Mesenchymal stem cell (in vitro differentiated cells and primary cell): ENCODE data around the gene MGST2.

Experiments used
- DNase-seq: peaks from one replicate; pipeline ENCODE4 v3.0.0-alpha.2; 2013
- H2AFZ ChIP-seq: one replicate; pipeline ENCODE4 v1.6.1; 2013; ENCODE audit warnings: low read depth, mild to moderate bottlenecking, control low read depth, inconsistent platforms, low read length, moderate library complexity
- H2AK5ac ChIP-seq: 2 replicates; pipeline ENCODE4 v1.6.1; 2013; ENCODE audit warnings: low read length, moderate library complexity, mild to moderate bottlenecking, inconsistent platforms; ENCODE audit not compliant: severe bottlenecking
- H2BK120ac ChIP-seq: one replicate; pipeline ENCODE4 v1.6.1; 2013; ENCODE audit warnings: low read depth, mild to moderate bottlenecking, inconsistent platforms, low read length, moderate library complexity
- H2BK12ac ChIP-seq, 2 experiments: one replicate each; pipeline ENCODE4 v1.6.1; 2013; ENCODE audit warnings: inconsistent platforms in 2 of 2, low read length in 2 of 2, mild to moderate bottlenecking in 2 of 2, moderate library complexity in 2 of 2, control low read depth in 1 of 2
- H2BK15ac ChIP-seq: one replicate; pipeline ENCODE4 v1.6.1; 2013; ENCODE audit warnings: mild to moderate bottlenecking, low read depth, inconsistent platforms; ENCODE audit not compliant: poor library complexity, severe bottlenecking
- H2BK5ac ChIP-seq: 2 replicates; pipeline ENCODE4 v1.6.1; 2013; ENCODE audit warnings: low read depth, mild to moderate bottlenecking, low read length, control low read depth, inconsistent platforms; ENCODE audit not compliant: poor library complexity, severe bottlenecking
- H3K14ac ChIP-seq, 2 experiments: one replicate each; pipeline ENCODE4 v1.6.1; 2013; ENCODE audit warnings: inconsistent platforms in 2 of 2, low read length in 2 of 2, control low read depth in 1 of 2, mild to moderate bottlenecking in 1 of 2, moderate library complexity in 1 of 2
- H3K18ac ChIP-seq, 2 experiments: one replicate each; pipeline ENCODE4 v1.6.1; 2013; ENCODE audit warnings: inconsistent platforms in 2 of 2, low read length in 2 of 2, control low read depth in 1 of 2, low read depth in 1 of 2, mild to moderate bottlenecking in 1 of 2
- H3K23ac ChIP-seq, 2 experiments: one replicate each; pipeline ENCODE4 v1.6.1; 2013; ENCODE audit warnings: inconsistent platforms in 2 of 2, low read length in 2 of 2, mild to moderate bottlenecking in 2 of 2, moderate library complexity in 2 of 2, control low read depth in 1 of 2
- H3K27ac ChIP-seq: 2 replicates; pipeline ENCODE4 v1.5.1; 2013; ENCODE audit warnings: mild to moderate bottlenecking, moderate library complexity, low read length, control low read depth, inconsistent platforms; ENCODE audit not compliant: poor library complexity, severe bottlenecking
- H3K27me3 ChIP-seq, 2 experiments: 2 replicates each; pipeline versions ENCODE4 v1.6.1 to v1.7.0; 2013; ENCODE audit warnings: low read length in 2 of 2, mild to moderate bottlenecking in 2 of 2, moderate library complexity in 2 of 2, control low read depth in 1 of 2, inconsistent platforms in 1 of 2; ENCODE audit not compliant: control insufficient read depth in 1 of 2, insufficient read depth in 1 of 2
- H3K36me3 ChIP-seq, 2 experiments: 2 replicates each; pipeline versions ENCODE4 v1.6.1 to v1.7.0; 2013; ENCODE audit warnings: low read length in 2 of 2, control low read depth in 1 of 2, inconsistent platforms in 1 of 2, low read depth in 1 of 2, mild to moderate bottlenecking in 1 of 2; ENCODE audit not compliant: insufficient read depth in 2 of 2, control insufficient read depth in 1 of 2
- H3K4ac ChIP-seq, 2 experiments: one replicate each; pipeline ENCODE4 v1.6.1; 2013; ENCODE audit warnings: inconsistent platforms in 2 of 2, low read length in 2 of 2, mild to moderate bottlenecking in 2 of 2, moderate library complexity in 2 of 2, control low read depth in 1 of 2, low read depth in 1 of 2
- H3K4me1 ChIP-seq: 2 replicates; pipeline ENCODE4 v1.6.1; 2013; ENCODE audit warnings: low read depth, low read length, control low read depth; ENCODE audit not compliant: control insufficient read depth, insufficient read depth
- H3K4me2 ChIP-seq: 2 replicates; pipeline ENCODE4 v1.6.1; 2013; ENCODE audit warnings: low read length, mild to moderate bottlenecking, inconsistent platforms; ENCODE audit not compliant: poor library complexity, severe bottlenecking
- H3K4me3 ChIP-seq, 2 experiments: 2 replicates each; pipeline versions ENCODE4 v1.5.1 to v1.7.0; 2013; ENCODE audit warnings: low read length in 2 of 2, mild to moderate bottlenecking in 2 of 2, control low read depth in 1 of 2, low read depth in 1 of 2; ENCODE audit not compliant: insufficient read depth in 1 of 2
- H3K79me1 ChIP-seq: replicated peaks from 2 replicates; pipeline ENCODE4 v1.6.1; 2013; ENCODE audit warnings: mild to moderate bottlenecking, control low read depth, low read length, inconsistent platforms; ENCODE audit not compliant: poor library complexity, severe bottlenecking
- H3K9ac ChIP-seq: 2 replicates; pipeline ENCODE4 v1.7.0; 2013; ENCODE audit warnings: mild to moderate bottlenecking, low read length, moderate library complexity
- H3K9me3 ChIP-seq: 2 replicates; pipeline ENCODE4 v1.7.0; 2013; ENCODE audit warnings: mild to moderate bottlenecking, low read length; ENCODE audit not compliant: control insufficient read depth
- H4K8ac ChIP-seq: one replicate; pipeline ENCODE4 v1.6.1; 2013; ENCODE audit warnings: inconsistent platforms, mild to moderate bottlenecking, low read length, moderate library complexity
- H4K91ac ChIP-seq: one replicate; pipeline ENCODE4 v1.6.1; 2013; ENCODE audit warnings: mild to moderate bottlenecking, low read length, inconsistent platforms
- WGBS: methylation state at CpG from one replicate; pipeline ENCODE4 v1.1.7; 2013; ENCODE audit warnings: mixed read lengths; 5-methylcytosine and 5-hydroxymethylcytosine counted together

The MGST2 gene

GRCh38 chr4:139670775-139671174, 5.2 kb downstream of the MGST2 start:
- Histone ChIP-seq H2AK5ac (no peak overlapping the region), H3K27ac (no peak overlapping the region), H3K18ac (no peak overlapping the region), H3K4ac (no peak overlapping the region), H3K14ac (no peak overlapping the region), H4K91ac (no peak overlapping the region), H3K36me3 (no peaks in the 10 kb centered on the region), H3K9ac (no peak overlapping the region), H3K79me1 (peaks cover 44% of the 10 kb centered on the region), H4K8ac (no peak overlapping the region), H2BK15ac (no peak overlapping the region), H3K4me1 (peaks cover 10% of the 10 kb centered on the region), H2BK12ac (no peak overlapping the region), H2BK5ac (no peak overlapping the region), H2AFZ (no peak overlapping the region), H2BK120ac (no peak overlapping the region), H3K4me3 (no peak overlapping the region), H3K4me2 (no peak overlapping the region), H3K23ac (no peak overlapping the region), H3K27me3 (peaks cover 0 to 3% of the 10 kb centered on the region in 2 experiments), H3K9me3 (no peaks in the 10 kb centered on the region)
- WGBS = 88% methylated on average over 3 of the region's 3 CpGs
- no peak for DNase-seq

- H2BK12ac ChIP-seq = no peak overlapping the region
- no peak overlapping the region for H3K14ac ChIP-seq
- peaks cover 8% of the 10 kb centered on the region for H3K4me1 ChIP-seq
- no peaks in the 10 kb centered on the region for H3K9me3 ChIP-seq
- H3K4ac ChIP-seq = no peak overlapping the region
- H3K36me3 ChIP-seq = no peaks in the 10 kb centered on the region
- no peak overlapping the region for H2BK5ac ChIP-seq
- no peak overlapping the region for H2AFZ ChIP-seq
- 93% methylated on average over 2 of the region's 2 CpGs for WGBS
- no peak overlapping the region for H2BK120ac ChIP-seq
- no peak overlapping the region for H3K4me2 ChIP-seq
- peaks cover 0 to 3% of the 10 kb centered on the region in 2 experiments for H3K27me3 ChIP-seq
- no peak overlapping the region for H3K23ac ChIP-seq
- no peak overlapping the region for H2BK15ac ChIP-seq
- peaks cover 53% of the 10 kb centered on the region for H3K79me1 ChIP-seq
- no peak overlapping the region for H3K27ac ChIP-seq
- DNase-seq = no peak
- no peak overlapping the region for H4K8ac ChIP-seq
- H3K18ac ChIP-seq = no peak overlapping the region
- H3K9ac ChIP-seq = no peak overlapping the region
- H2AK5ac ChIP-seq = no peak overlapping the region
- no peak overlapping the region for H4K91ac ChIP-seq
- no peak overlapping the region for H3K4me3 ChIP-seq
Measured at GRCh38 chr4:139672215-139672614, 6.6 kb downstream of the MGST2 start.

- no peak overlapping the region for H3K27ac ChIP-seq
- H3K79me1 ChIP-seq = peaks cover 55% of the 10 kb centered on the region
- no peak overlapping the region for H3K14ac ChIP-seq
- H2BK120ac ChIP-seq = no peak overlapping the region
- no peak overlapping the region for H3K4me2 ChIP-seq
- no peak overlapping the region for H2BK12ac ChIP-seq
- no peak overlapping the region for H3K23ac ChIP-seq
- H3K4me1 ChIP-seq = peaks cover 5% of the 10 kb centered on the region
- H2AFZ ChIP-seq = no peak overlapping the region
- no peak overlapping the region for H3K9ac ChIP-seq
- no peaks in the 10 kb centered on the region for H3K9me3 ChIP-seq
- H3K18ac ChIP-seq = no peak overlapping the region
- DNase-seq = no peak
- no peak overlapping the region for H4K8ac ChIP-seq
- no peak overlapping the region for H2AK5ac ChIP-seq
- no peaks in the 10 kb centered on the region for H3K36me3 ChIP-seq
- H3K4me3 ChIP-seq = no peak overlapping the region
- H3K4ac ChIP-seq = no peak overlapping the region
- H4K91ac ChIP-seq = no peak overlapping the region
- no peak overlapping the region for H2BK5ac ChIP-seq
- H2BK15ac ChIP-seq = no peak overlapping the region
- WGBS = 100% methylated on average over 2 of the region's 4 CpGs
- H3K27me3 ChIP-seq = peaks cover 0 to 3% of the 10 kb centered on the region in 2 experiments
Measured at GRCh38 chr4:139672732-139673131, 7.1 kb downstream of the MGST2 start.

GRCh38 chr4:139674875-139675550, 9.4 kb downstream of the MGST2 start:
- Histone ChIP-seq H2BK120ac (no peak overlapping the region), H2BK15ac (no peak overlapping the region), H3K36me3 (peaks cover 0 to 4% of the 10 kb centered on the region in 2 experiments), H3K9ac (no peak overlapping the region), H4K91ac (no peak overlapping the region), H3K4me1 (no peaks in the 10 kb centered on the region), H3K27me3 (no peaks in the 10 kb centered on the region), H3K4ac (no peak overlapping the region), H2BK12ac (no peak overlapping the region), H3K14ac (no peak overlapping the region), H2BK5ac (no peak overlapping the region), H4K8ac (no peak overlapping the region), H3K18ac (no peak overlapping the region), H3K9me3 (no peaks in the 10 kb centered on the region), H3K23ac (no peak overlapping the region), H3K79me1 (peaks cover 49% of the 10 kb centered on the region), H2AFZ (no peak overlapping the region), H2AK5ac (no peak overlapping the region), H3K4me2 (no peak overlapping the region), H3K4me3 (no peak overlapping the region), H3K27ac (no peak overlapping the region)
- 95% methylated on average over 10 of the region's 10 CpGs for WGBS
- no peak for DNase-seq
